Measurements from ENCODE around the gene PTN.

DNA sequence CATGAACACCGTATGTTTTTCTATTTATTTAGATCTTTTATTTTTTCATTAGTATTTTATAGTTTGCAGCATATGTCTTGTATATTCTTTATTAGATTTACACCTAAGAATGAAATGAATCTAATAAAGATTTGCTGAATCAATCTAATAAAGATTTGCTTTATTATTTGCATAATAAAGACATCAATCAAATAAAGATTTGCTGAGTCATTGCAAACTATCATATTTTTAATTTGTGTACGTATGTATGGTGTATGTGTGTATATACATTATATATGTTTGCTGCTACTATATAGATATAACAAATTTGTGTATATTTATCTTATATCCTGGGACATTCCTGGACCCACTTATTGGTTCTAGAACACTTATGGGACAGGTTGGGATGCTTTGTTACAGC is 147.5 kb downstream of the PTN start:
- TF ChIP-seq, protein P1, sequence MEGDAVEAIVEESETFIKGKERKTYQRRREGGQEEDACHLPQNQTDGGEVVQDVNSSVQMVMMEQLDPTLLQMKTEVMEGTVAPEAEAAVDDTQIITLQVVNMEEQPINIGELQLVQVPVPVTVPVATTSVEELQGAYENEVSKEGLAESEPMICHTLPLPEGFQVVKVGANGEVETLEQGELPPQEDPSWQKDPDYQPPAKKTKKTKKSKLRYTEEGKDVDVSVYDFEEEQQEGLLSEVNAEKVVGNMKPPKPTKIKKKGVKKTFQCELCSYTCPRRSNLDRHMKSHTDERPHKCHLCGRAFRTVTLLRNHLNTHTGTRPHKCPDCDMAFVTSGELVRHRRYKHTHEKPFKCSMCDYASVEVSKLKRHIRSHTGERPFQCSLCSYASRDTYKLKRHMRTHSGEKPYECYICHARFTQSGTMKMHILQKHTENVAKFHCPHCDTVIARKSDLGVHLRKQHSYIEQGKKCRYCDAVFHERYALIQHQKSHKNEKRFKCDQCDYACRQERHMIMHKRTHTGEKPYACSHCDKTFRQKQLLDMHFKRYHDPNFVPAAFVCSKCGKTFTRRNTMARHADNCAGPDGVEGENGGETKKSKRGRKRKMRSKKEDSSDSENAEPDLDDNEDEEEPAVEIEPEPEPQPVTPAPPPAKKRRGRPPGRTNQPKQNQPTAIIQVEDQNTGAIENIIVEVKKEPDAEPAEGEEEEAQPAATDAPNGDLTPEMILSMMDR (IDR thresholded peaks at IDR 0.05): no peak
- TF ChIP-seq EZH2phosphoT487 (IDR thresholded peaks at IDR 0.05) (no peak), EZH2 (IDR thresholded peaks at IDR 0.05) (no peak)
